Esophagus squamous epithelium (tissue), 4 donors: ENCODE measurements around the gene GIMAP6.

Experiments
- POLR2A ChIP-seq, 4 donors: fragments of 450-650 bp; IDR thresholded peaks; one replicate each; pipeline ENCODE4 v1.6.1; 2017; ENCODE audit warnings: antibody characterized with exemption in 4 of 4, mild to moderate bottlenecking in 4 of 4, moderate library complexity in 3 of 4
- TF ChIP-seq, protein P1 (sequence below), 6 experiments: fragments of 450-650 bp in 4 of 6; fragments of 200-600 bp in 2 of 6; sonication (generic) in 2 of 6; IDR thresholded peaks; one replicate each; pipeline ENCODE4 v1.5.1; 2016 to 2019; ENCODE audit warnings: antibody characterized with exemption in 6 of 6, mild to moderate bottlenecking in 4 of 6, moderate library complexity in 4 of 6

- TF ChIP-seq, protein P1, sequence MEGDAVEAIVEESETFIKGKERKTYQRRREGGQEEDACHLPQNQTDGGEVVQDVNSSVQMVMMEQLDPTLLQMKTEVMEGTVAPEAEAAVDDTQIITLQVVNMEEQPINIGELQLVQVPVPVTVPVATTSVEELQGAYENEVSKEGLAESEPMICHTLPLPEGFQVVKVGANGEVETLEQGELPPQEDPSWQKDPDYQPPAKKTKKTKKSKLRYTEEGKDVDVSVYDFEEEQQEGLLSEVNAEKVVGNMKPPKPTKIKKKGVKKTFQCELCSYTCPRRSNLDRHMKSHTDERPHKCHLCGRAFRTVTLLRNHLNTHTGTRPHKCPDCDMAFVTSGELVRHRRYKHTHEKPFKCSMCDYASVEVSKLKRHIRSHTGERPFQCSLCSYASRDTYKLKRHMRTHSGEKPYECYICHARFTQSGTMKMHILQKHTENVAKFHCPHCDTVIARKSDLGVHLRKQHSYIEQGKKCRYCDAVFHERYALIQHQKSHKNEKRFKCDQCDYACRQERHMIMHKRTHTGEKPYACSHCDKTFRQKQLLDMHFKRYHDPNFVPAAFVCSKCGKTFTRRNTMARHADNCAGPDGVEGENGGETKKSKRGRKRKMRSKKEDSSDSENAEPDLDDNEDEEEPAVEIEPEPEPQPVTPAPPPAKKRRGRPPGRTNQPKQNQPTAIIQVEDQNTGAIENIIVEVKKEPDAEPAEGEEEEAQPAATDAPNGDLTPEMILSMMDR (IDR thresholded peaks at IDR 0.05): no peak
- no peak for TF ChIP-seq POLR2A (IDR thresholded peaks at IDR 0.05)
Measured at GRCh38 chr7:150621376-150621775, 10.8 kb downstream of the GIMAP6 start.
